Measurements from ENCODE around the gene FRMD7.

FRMD7 gene

DNA sequence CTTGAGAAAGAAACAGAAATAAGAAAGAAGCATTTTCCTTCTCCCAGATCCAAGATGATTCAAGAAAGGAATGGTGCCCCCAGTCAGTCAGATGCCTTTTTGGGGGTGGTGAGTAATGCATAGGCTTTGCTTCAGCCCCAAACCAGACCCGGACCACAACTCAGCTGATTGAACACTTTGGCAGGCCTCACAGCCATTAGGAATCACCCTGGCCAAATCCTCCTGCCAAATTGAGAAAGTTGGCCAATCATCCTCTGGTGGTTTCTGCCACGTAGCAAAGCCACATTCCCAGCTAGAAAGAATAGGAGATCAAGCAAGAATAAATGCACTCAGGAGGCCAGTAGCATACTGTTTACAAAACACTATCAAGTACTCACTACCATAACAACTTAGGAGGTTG is 33.7 kb downstream of the FRMD7 start (continued):
- TF ChIP-seq, protein P1, sequence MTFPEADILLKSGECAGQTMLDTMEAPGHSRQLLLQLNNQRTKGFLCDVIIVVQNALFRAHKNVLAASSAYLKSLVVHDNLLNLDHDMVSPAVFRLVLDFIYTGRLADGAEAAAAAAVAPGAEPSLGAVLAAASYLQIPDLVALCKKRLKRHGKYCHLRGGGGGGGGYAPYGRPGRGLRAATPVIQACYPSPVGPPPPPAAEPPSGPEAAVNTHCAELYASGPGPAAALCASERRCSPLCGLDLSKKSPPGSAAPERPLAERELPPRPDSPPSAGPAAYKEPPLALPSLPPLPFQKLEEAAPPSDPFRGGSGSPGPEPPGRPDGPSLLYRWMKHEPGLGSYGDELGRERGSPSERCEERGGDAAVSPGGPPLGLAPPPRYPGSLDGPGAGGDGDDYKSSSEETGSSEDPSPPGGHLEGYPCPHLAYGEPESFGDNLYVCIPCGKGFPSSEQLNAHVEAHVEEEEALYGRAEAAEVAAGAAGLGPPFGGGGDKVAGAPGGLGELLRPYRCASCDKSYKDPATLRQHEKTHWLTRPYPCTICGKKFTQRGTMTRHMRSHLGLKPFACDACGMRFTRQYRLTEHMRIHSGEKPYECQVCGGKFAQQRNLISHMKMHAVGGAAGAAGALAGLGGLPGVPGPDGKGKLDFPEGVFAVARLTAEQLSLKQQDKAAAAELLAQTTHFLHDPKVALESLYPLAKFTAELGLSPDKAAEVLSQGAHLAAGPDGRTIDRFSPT (tag by site-specific recombination; IDR thresholded peaks at IDR 0.05), result no peak
- TF ChIP-seq ZNF266 (tag by site-specific recombination; IDR thresholded peaks at IDR 0.05; ENCODE audit: low read depth), result no peak
- no peak for TF ChIP-seq ZBTB8A (tag by site-specific recombination; IDR thresholded peaks at IDR 0.05)
- TF ChIP-seq, protein P2, sequence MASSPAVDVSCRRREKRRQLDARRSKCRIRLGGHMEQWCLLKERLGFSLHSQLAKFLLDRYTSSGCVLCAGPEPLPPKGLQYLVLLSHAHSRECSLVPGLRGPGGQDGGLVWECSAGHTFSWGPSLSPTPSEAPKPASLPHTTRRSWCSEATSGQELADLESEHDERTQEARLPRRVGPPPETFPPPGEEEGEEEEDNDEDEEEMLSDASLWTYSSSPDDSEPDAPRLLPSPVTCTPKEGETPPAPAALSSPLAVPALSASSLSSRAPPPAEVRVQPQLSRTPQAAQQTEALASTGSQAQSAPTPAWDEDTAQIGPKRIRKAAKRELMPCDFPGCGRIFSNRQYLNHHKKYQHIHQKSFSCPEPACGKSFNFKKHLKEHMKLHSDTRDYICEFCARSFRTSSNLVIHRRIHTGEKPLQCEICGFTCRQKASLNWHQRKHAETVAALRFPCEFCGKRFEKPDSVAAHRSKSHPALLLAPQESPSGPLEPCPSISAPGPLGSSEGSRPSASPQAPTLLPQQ (tag by site-specific recombination; IDR thresholded peaks at IDR 0.05), result no peak
- no peak for TF ChIP-seq OSR2 (tag by site-specific recombination; IDR thresholded peaks at IDR 0.05)

DNA sequence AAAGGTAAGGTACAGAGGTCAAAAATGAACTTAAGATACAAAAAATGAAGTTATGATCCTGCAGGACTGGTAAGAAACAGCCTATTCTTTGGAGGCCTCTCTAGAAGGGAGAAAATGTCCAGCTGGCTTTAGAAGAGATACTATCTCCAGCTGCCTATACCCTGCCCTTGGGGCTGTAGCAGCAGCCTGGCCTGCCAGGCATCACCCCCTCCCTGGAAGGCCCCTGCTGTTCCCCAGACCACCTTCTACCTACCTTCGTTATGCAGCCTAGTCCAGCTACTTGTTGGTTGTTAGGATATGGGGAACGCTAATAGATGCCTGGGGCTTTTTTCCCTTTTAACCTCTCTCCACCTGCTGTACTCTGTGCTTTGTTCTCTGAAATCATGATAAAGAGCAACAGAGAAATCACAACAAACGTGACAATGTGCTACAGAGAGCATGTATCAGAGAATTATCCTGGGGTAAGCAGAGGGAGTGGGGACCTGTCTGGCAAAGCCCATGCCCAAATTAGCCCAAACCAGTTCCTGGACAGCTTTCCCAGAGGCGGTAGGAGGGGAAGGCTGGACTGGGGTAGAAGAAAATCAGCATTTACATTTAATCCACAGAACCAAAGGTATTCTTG is 34.5 kb downstream of the FRMD7 start:
- Histone ChIP-seq H3K36me3 (ENCODE audit: control insufficient read depth in 2 of 2, insufficient read depth in 1 of 2, low read length in 2 of 2) (no peaks in the 10 kb centered on the region), H3K9me3 (ENCODE audit: control insufficient read depth, insufficient read depth, low read depth, low read length) (no peaks in the 10 kb centered on the region), H3K4me1 (ENCODE audit: control insufficient read depth, insufficient read depth, low read length) (no peaks in the 10 kb centered on the region), H3K4me3 (ENCODE audit: low read depth, low read length) (no peak overlapping the region), H3K27ac (ENCODE audit: extremely low read depth, low read depth, low read length) (no peak overlapping the region)
- peak; percentile 57; the same call in 1 of the 2 replicates for TF ChIP-seq ZNF341 (tag by site-specific recombination; IDR thresholded peaks at IDR 0.05; ENCODE audit: low read depth)
- TF ChIP-seq, protein P2 (tag by site-specific recombination; IDR thresholded peaks at IDR 0.05), result no peak
- ChIA-PET CTCF (interaction anchor here (0.5 to 4.9 kb wide), 11 partner anchors 10 to 1122 kb away, joined by 3 to 35 read pairs (median 7); partner anchors contain the start of gene RAP2C), POLR2A (no interaction called here)

DNA sequence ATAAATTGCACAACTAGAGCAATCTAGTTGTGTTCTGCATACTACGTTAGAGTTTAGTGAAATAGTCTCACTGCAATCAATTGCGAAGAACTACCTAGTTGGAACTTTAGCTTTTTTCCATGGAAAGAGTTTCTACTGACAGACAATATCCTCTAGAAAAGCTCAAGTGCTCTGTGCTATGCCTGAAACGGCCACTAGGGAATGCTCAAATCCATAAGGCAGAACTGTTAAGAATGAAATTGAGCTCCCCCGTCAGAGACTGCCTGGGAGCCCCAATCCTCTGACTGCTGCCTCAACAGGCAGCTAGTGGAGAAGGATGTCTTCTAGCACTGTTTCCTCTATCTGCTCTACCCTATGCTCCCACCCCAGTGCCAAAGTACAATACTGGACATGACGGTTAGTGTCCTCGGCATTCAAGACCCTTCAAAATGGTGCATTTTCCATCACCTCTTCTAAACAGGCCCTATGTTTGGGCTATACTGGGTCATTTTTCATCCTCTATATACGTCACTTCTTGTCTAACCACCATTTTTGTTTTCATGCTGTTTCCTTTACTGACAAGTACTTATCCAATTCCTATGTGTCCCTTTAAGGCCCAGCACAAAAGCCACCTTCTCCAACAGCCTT is 35.3 kb downstream of the FRMD7 start:
- CTCF ChIA-PET, result interaction anchor here (0.5 to 4.9 kb wide), 32 partner anchors 9 to 1122 kb away, joined by 3 to 35 read pairs (median 3); partner anchors contain the start of gene RAP2C
- POLR2A ChIA-PET, result interaction anchor here (1.0 kb wide), 1 partner anchor 127 kb away, joined by 3 read pairs; the partner anchor contains the start of gene RAP2C
- Histone ChIP-seq H3K4me1 (ENCODE audit: control insufficient read depth, insufficient read depth, low read length) (no peaks in the 10 kb centered on the region), H3K4me3 (ENCODE audit: low read depth, low read length) (no peak overlapping the region), H3K9me3 (ENCODE audit: control insufficient read depth, insufficient read depth, low read depth, low read length) (no peaks in the 10 kb centered on the region), H3K27ac (ENCODE audit: extremely low read depth, low read depth, low read length) (no peak overlapping the region), H3K36me3 (ENCODE audit: control insufficient read depth in 2 of 2, insufficient read depth in 1 of 2, low read length in 2 of 2) (no peaks in the 10 kb centered on the region)
- no peak for TF ChIP-seq ZNF670 (tag by site-specific recombination; IDR thresholded peaks at IDR 0.05; ENCODE audit: low read depth)
- no peak for TF ChIP-seq KLF10 (tag by site-specific recombination; IDR thresholded peaks at IDR 0.05)
- TF ChIP-seq OVOL3 (tag by site-specific recombination; IDR thresholded peaks at IDR 0.05), result no peak
- TF ChIP-seq ZNF324 (tag by site-specific recombination; IDR thresholded peaks at IDR 0.05), result no peak
- no peak for TF ChIP-seq INSM2 (tag by site-specific recombination; IDR thresholded peaks at IDR 0.05)
- TF ChIP-seq PRDM6 (tag by site-specific recombination; IDR thresholded peaks at IDR 0.05), result no peak
- TF ChIP-seq, protein P3, sequence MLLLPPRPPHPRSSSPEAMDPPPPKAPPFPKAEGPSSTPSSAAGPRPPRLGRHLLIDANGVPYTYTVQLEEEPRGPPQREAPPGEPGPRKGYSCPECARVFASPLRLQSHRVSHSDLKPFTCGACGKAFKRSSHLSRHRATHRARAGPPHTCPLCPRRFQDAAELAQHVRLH (tag by site-specific recombination; IDR thresholded peaks at IDR 0.05), result no peak
- peak; percentile 86; the same call in 1 of the 2 replicates for TF ChIP-seq GLI4 (tag by site-specific recombination; IDR thresholded peaks at IDR 0.05)
- TF ChIP-seq, protein P4, sequence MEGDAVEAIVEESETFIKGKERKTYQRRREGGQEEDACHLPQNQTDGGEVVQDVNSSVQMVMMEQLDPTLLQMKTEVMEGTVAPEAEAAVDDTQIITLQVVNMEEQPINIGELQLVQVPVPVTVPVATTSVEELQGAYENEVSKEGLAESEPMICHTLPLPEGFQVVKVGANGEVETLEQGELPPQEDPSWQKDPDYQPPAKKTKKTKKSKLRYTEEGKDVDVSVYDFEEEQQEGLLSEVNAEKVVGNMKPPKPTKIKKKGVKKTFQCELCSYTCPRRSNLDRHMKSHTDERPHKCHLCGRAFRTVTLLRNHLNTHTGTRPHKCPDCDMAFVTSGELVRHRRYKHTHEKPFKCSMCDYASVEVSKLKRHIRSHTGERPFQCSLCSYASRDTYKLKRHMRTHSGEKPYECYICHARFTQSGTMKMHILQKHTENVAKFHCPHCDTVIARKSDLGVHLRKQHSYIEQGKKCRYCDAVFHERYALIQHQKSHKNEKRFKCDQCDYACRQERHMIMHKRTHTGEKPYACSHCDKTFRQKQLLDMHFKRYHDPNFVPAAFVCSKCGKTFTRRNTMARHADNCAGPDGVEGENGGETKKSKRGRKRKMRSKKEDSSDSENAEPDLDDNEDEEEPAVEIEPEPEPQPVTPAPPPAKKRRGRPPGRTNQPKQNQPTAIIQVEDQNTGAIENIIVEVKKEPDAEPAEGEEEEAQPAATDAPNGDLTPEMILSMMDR (tag by site-specific recombination; IDR thresholded peaks at IDR 0.05), result 0 out of 2 replicates have a peak, but pooled peaks have one; percentile 49
- TF ChIP-seq ZNF785 (tag by site-specific recombination; IDR thresholded peaks at IDR 0.05), result no peak
